Neural cell (in vitro differentiated cells): ENCODE measurements around the gene ODAD3.

Experiments used
- EP300 ChIP-seq: fragments of 450-650 bp; conservative IDR thresholded peaks from 2 replicates; pipeline ENCODE4 v1.6.1; 2014; ENCODE audit warnings: antibody characterized with exemption, mild to moderate bottlenecking, moderate library complexity; ENCODE audit not compliant: poor library complexity, severe bottlenecking
- EZH2 ChIP-seq: fragments of 200-600, 300-800 bp; shearing (Covaris generic), sonication (generic); IDR thresholded peaks from 2 replicates; pipeline ENCODE4 v1.6.1; 2014; ENCODE audit warnings: antibody characterized with exemption, low read length, borderline replicate concordance, mild to moderate bottlenecking; ENCODE audit not compliant: insufficient read depth, poor library complexity, severe bottlenecking
- MXI1 ChIP-seq: fragments of 450-650 bp; conservative IDR thresholded peaks from 2 replicates; pipeline ENCODE4 v1.6.1; 2014; ENCODE audit warnings: antibody characterized with exemption, mild to moderate bottlenecking; ENCODE audit not compliant: poor library complexity, severe bottlenecking
- POLR2AphosphoS5 ChIP-seq: IDR thresholded peaks from 2 replicates; pipeline ENCODE4 v1.6.1; 2012
- RAD21 ChIP-seq: fragments of 450-650 bp; conservative IDR thresholded peaks from 2 replicates; pipeline ENCODE4 v1.6.1; 2014; ENCODE audit warnings: antibody characterized with exemption, mild to moderate bottlenecking, moderate library complexity
- SMC3 ChIP-seq: fragments of 450-650 bp; conservative IDR thresholded peaks from 2 replicates; pipeline ENCODE4 v1.6.1; 2014; ENCODE audit warnings: antibody characterized with exemption, mild to moderate bottlenecking, moderate library complexity; ENCODE audit not compliant: poor library complexity
- TAF1 ChIP-seq: IDR thresholded peaks from 2 replicates; pipeline ENCODE4 v1.6.1; 2012; ENCODE audit warnings: low read depth
- TF ChIP-seq, protein P1 (sequence below): fragments of 450-650 bp; IDR thresholded peaks from 2 replicates; pipeline ENCODE4 v1.5.1; 2014; ENCODE audit warnings: antibody characterized with exemption, mild to moderate bottlenecking, moderate library complexity; ENCODE audit not compliant: poor library complexity, severe bottlenecking
- TF ChIP-seq, protein P2 (sequence below): IDR thresholded peaks from 2 replicates; pipeline ENCODE4 v1.6.1; 2012; ENCODE audit warnings: borderline replicate concordance

DNA sequence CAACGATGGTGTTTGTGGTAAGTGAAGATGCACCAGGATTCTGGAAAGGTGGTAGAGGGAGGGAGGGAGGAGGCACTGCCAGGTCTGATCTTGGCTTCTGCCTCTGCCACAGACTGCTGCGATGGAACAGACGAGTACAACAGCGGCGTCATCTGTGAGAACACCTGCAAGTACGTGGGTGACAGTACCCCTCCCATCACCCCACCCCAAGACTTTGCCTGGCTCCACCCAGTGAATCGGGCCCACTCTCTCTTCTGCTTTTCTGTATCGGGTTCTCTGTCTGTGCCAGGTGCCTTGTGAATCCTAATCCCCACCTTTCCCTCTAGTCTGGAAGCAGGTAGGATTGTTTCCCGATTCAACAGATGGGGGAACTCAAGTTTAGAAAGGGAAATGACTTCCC is 3.0 kb upstream of the ODAD3 start:
- TF ChIP-seq, protein P1, sequence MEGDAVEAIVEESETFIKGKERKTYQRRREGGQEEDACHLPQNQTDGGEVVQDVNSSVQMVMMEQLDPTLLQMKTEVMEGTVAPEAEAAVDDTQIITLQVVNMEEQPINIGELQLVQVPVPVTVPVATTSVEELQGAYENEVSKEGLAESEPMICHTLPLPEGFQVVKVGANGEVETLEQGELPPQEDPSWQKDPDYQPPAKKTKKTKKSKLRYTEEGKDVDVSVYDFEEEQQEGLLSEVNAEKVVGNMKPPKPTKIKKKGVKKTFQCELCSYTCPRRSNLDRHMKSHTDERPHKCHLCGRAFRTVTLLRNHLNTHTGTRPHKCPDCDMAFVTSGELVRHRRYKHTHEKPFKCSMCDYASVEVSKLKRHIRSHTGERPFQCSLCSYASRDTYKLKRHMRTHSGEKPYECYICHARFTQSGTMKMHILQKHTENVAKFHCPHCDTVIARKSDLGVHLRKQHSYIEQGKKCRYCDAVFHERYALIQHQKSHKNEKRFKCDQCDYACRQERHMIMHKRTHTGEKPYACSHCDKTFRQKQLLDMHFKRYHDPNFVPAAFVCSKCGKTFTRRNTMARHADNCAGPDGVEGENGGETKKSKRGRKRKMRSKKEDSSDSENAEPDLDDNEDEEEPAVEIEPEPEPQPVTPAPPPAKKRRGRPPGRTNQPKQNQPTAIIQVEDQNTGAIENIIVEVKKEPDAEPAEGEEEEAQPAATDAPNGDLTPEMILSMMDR, result no peak
- no peak for TF ChIP-seq EP300
- no peak for TF ChIP-seq POLR2AphosphoS5
- TF ChIP-seq EZH2, result no peak
- no peak for TF ChIP-seq SMC3
- TF ChIP-seq RAD21, result no peak
- TF ChIP-seq TAF1, result no peak
- TF ChIP-seq, protein P2, sequence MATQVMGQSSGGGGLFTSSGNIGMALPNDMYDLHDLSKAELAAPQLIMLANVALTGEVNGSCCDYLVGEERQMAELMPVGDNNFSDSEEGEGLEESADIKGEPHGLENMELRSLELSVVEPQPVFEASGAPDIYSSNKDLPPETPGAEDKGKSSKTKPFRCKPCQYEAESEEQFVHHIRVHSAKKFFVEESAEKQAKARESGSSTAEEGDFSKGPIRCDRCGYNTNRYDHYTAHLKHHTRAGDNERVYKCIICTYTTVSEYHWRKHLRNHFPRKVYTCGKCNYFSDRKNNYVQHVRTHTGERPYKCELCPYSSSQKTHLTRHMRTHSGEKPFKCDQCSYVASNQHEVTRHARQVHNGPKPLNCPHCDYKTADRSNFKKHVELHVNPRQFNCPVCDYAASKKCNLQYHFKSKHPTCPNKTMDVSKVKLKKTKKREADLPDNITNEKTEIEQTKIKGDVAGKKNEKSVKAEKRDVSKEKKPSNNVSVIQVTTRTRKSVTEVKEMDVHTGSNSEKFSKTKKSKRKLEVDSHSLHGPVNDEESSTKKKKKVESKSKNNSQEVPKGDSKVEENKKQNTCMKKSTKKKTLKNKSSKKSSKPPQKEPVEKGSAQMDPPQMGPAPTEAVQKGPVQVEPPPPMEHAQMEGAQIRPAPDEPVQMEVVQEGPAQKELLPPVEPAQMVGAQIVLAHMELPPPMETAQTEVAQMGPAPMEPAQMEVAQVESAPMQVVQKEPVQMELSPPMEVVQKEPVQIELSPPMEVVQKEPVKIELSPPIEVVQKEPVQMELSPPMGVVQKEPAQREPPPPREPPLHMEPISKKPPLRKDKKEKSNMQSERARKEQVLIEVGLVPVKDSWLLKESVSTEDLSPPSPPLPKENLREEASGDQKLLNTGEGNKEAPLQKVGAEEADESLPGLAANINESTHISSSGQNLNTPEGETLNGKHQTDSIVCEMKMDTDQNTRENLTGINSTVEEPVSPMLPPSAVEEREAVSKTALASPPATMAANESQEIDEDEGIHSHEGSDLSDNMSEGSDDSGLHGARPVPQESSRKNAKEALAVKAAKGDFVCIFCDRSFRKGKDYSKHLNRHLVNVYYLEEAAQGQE, result no peak
- TF ChIP-seq MXI1, result no peak
